GM21515 (cell line): ENCODE data around the gene VSTM5.
"Not testable (repeated sequence)": the region's sequence is repeated elsewhere in the genome, so short reads cannot be mapped to it uniquely, and the experiment has no call there.

ENCODE experiments used
- ATAC-seq: cut with Tn5 transposase; IDR thresholded peaks from one replicate; pipeline ENCODE4 v1.9.1; 2021; ENCODE audit not compliant: unreplicated experiment

VSTM5 gene, protein sequence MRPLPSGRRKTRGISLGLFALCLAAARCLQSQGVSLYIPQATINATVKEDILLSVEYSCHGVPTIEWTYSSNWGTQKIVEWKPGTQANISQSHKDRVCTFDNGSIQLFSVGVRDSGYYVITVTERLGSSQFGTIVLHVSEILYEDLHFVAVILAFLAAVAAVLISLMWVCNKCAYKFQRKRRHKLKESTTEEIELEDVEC

GRCh38 chr11:93850594-93851018 lies at the start of gene VSTM5:
Gene VSTM5, minus strand, starts transcription at chr11:93850618. Its CDS starts 116 bp downstream, at chr11:93850502.
- ATAC-seq: no peak

DNA sequence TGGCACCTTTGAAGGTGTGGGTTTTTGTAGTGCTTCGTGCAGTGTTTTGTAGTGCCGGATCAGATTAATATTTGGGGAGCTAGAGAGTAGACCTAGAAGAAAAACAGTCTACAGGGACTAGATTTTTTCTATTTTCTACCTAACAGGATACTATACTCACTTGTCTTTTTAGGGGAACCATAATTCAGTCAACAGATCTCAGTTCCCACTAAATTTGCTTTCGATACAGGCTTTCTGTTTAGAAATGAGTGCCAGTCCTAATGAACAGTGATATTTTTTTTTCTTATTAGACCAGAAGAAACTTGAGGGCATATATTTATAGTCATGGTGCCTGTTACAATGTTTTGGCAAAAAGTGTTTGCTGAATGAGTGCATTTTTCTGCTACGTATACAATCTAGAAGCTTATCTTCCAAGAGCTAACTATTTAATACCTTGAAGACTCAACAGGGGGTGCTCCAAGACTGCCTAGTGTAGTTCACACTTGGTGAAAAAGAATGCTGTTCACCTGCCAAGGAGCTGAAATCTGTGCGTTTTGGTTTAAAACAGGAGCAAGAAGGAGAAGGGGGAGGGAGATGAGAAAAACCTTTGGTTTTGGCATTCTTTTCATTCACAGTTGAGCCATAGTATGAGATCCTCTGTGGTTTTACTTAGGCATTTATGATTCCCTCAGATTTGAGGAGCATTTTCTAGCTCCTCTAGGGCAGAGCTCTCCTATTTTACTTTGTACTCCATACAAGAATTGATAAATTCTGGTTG lies 44.9 kb upstream of the VSTM5 start:
- ATAC-seq: peak; percentile 56

DNA sequence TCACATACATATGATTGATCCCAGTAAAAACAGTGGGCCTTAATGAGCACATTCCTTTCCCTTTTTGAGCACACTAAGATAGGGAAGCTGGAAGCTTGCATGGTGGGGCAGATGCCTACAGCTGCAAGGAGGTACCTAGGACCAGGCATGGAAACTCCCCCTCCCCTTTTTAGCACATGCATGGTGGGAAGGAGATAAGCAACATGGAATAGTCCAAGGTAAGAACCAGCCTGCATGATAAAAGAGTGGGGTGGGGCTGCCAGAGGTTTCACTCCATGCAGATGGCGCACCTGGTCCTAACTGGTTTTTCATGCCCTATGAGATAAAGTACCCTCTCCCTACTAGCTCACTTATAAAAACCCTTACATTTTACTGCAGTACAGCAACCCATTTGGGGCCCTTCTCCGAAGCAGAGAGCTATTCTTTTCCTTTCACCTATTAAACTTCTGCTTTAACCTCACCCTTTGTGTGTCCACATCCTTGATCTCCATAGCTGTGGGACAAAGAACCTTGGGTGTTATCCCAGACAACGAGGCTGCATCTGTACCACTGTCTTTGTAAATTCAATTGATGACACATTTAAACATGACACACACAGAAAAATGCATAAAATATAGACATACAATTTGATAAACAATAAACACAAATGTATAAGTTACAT lies 40.1 kb upstream of the VSTM5 start:
- ATAC-seq: no peak

GRCh38 chr11:93887111-93887510 lies 36.7 kb upstream of the VSTM5 start:
- no peak for ATAC-seq

- not testable (repeated sequence) for ATAC-seq
These were observed 28.7 kb upstream of the VSTM5 start for GRCh38 chr11:93879114-93879513.

GRCh38 chr11:93875637-93876036 lies 25.2 kb upstream of the VSTM5 start:
- no peak for ATAC-seq

DNA sequence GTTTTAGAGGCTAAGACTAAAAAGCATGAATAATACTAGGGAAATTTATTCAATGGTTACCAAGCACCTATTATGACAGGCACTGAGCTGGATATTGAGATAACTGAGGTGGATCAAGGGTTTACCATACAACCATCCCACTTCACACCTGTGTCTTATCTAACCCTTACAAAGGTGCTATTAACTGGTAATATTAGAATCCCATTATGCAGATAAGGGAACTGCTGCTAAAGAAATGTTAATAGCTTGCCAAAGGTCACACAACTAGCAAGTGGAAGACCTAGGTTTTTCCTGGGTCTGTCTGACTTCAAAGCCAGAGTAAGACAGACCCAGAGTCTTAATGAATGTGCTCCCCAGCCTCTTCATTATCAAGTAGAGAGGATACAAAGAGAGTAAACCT lies 21.1 kb upstream of the VSTM5 start:
- ATAC-seq: no peak

DNA sequence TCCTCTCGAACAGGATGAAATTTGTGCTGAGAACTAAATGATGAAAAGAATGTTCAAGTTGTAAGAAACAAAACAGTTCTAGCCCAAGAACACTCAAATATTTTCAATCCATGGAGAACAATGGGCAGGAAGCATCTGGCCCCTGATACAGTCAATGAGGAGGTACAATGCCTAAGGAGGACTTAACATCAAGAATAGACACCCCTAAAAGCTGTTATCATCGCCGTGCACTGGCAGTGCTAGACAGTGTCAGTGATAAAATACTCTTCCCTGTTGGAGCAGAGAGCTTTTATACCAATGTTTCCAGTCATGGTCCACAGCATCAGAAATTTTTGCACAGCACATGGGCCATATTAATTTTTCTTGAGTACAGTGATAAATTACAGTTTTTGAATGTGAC lies 20.2 kb upstream of the VSTM5 start:
- no peak for ATAC-seq

- no peak for ATAC-seq
These were observed 19.4 kb upstream of the VSTM5 start for GRCh38 chr11:93869830-93870229.

DNA sequence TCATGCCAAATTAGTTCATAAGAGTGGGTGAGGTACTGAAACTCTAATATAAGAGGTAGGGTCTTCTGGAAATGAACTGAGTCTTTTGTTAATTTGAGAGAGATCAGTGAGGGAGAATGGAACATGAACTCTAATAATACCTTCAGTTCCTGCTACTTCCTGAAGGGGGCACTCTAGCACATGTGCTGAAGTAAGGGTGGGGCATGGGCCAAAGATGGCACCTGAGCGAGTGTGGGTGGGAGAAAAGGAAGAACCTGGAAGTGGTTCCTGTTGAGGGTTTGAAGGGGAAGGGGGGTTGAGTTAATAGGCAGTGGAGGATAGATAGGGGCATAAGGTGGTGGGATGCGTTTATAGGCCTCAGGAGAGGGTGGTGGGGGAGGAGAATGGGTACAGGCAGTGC lies 18.0 kb upstream of the VSTM5 start:
- ATAC-seq: not testable (repeated sequence)

- ATAC-seq: no peak
These were observed 11.4 kb upstream of the VSTM5 start for GRCh38 chr11:93861808-93862207.

- no peak for ATAC-seq
These were observed 7.8 kb upstream of the VSTM5 start for GRCh38 chr11:93858121-93858775.

GRCh38 chr11:93857413-93858120 lies 7.1 kb upstream of the VSTM5 start:
- ATAC-seq: no peak

DNA sequence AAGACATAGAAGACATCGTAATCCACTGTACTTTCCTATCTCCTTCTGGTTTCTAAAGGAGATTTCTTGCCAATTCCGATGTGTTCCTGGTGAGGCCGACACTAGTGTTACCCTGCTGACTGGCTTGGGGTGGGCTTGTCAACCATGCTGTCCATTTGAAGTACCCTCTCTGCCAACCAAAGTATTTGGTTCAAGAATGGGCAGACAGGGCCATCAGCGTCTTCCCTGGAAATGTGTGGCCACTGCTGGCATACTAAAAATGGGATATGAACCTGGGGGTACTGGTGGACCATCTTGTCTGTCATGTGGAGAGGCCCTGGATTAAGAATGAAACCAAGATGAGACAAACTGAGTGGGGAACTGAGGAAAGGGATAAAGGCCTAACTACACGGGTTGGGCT lies 1.8 kb upstream of the VSTM5 start:
- ATAC-seq: no peak

DNA sequence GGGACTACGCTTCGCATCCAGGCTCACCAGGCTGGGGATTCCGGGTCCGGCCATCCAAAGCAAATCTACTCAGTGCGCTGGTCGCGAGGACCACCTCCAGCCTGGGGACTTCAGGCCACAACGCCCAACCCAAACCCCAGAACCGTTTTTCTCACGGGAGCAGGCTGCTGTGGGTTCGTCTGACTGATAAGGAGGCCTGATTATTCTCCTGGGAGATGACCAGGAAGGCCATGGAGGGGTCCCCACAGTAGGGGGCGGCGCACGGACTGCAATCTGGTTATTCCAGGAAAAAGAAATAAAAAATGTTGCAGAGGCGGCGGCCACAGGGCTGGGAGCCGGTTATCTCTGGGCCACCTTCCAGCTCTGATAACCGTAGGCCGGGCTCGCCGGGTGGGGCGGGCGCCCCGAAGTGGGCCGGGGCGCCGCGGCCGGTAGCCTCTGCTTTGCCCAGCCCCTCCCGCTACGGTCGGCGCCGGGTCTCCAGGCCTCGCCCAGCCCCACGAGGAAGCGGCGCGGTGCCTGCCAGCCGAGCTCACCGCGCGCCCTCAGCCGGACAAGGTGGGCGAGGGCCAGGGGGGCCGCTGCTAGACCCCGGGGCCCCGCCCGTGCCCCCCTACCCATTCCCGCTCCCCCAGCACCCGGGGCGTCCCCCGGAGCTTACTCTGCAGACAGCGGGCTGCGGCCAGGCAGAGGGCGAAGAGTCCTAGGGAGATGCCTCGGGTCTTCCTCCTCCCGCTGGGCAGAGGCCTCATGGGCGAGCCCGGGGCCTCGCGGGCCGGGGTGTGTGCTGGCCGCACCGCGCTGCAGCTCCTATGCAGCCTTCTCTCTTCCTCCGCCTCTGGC lies 446 bp downstream of the VSTM5 start:
- no peak for ATAC-seq

- no peak for ATAC-seq
These were observed 1.2 kb downstream of the VSTM5 start for GRCh38 chr11:93849201-93849600.

DNA sequence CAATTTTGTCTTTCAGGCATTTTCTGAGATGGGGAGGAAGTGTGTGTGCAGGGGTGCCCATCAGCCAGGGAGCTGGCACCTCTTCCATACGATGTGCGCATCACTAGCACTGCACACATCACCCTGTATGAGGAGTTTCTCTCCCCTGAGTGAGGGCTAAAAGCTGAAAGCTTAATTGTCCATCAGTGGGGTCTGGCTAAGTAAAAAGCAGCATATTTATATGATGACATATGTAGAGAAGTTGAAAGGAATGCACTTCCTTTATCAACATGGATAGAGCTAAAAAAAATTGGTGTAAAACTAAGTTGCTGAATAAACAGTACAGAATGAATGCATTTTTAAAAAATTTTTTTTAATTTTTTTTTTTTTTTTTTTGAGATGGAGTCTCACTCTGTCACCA lies 4.0 kb downstream of the VSTM5 start:
- no peak for ATAC-seq

DNA sequence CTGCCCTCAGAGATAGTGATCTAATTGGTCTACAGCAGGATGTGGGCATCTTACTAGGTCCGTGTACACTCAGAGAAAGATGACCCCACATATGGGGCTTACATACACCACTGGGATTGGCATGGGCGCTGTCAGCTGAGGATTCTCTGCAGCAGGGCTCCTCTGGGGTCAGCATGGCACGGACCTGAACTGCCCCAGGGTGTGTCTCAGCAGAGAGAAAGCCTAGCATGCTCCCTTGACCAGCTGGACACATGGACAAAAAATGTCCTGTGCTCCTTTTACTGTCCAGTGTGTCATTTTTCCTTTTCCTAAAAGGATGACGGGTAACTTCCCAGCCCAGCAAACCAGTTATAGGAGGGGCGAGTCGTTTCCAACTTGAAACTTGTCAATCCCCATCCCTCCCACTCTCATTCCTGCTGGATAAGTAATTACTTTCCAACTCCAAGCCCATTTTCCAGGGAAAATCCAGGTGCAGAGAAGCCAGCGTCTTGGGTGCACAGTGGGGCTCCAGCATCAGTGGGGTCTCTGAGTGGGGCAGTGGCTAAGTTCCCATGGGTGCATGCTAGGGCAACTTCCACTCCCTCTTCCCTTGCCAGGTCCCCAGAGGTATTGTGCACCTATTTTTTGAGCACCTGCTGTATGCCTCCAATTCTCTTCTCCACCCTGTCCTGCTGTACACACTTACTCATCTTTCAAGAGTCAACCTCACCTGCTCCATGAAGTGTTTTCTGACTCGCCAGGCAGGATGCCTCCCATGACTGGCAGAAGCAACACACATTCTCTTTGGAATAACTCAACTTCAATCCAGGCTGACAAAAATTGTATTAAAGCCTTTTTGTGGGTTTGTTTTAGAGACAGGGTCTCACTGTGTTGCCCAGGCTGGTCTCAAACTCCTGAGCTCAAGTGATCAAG lies 5.0 kb downstream of the VSTM5 start:
- no peak for ATAC-seq

DNA sequence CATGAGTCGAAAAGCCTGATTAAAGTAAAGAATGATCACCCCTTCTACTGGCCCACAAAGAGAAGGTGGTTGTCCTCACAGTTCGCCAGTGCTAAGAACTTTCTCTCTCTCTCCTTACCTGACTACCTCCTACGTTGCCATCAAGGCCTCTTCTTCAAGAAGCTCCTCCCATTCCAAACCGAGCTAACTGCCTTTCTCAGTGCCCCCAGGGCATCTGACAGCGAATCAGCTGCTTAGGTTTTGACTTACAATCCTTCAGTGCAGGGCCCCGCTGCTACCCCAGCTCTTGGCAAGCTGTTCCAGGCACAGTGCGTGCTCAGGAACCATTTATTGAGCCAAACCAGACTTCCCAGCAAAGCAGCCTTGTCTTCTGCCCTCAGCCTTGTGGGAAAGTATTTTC lies 5.8 kb downstream of the VSTM5 start:
- no peak for ATAC-seq
